IPS-NIHi11 (cell line): ENCODE measurements around the gene TP53I3.
"Not testable (repeated sequence)": the region's sequence is repeated elsewhere in the genome, so short reads cannot be mapped to it uniquely, and the experiment has no call there.

ENCODE experiments used
- DNase-seq: peaks from one replicate; pipeline ENCODE4 v3.0.0; 2012; ENCODE audit warnings: mixed read lengths, low spot score

TP53I3 gene

DNA sequence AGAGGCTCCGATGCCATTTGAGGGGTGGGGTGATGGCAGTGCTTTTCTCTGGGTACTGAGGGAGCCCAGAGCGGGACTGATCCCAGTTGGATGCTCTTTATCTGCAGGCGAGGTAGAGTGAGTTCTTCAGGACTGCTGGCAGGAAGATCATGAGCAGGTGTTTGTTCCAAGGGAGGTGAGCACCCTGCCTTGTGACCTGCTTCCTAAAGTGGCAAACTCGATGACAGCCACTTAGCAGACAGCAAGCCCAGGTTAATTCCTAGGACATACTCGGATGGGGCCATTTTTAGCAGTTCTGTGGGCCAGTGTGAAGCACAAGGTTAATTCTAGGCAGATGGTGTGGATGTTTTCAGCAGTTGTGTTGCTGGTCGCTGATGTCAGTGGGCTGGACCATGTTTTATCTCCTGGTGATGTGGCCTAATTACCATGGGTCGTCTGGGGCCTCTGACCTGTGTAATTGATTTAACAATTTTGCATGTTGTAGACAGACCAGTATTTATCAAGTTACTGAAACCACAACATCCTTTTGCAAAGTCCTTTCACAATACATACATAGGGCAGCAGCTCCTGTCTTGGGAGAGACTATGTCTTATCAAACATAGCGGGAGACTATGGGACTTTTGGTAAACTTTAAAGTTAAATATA lies 30.1 kb downstream of the TP53I3 start:
- no peak for DNase-seq

DNA sequence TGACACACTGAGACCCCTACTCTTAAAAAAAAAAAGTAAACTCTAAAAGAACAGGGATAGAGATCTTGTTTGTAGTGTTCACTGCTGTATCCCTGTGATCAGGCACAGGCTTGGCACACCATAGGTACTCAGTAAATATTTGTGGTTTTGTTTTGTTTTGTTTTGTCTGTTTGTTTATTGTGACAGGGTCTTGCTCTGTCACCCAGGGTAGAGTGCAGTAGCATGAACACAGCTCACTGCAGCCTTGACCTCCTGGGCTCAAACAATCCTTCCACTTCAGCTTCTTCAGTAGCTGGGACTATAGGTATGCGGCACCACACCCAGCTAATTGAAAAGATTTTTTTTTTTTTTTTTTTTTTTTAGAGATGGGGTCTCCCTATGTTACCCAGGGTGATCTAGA lies 31.7 kb downstream of the TP53I3 start:
- no peak for DNase-seq

DNA sequence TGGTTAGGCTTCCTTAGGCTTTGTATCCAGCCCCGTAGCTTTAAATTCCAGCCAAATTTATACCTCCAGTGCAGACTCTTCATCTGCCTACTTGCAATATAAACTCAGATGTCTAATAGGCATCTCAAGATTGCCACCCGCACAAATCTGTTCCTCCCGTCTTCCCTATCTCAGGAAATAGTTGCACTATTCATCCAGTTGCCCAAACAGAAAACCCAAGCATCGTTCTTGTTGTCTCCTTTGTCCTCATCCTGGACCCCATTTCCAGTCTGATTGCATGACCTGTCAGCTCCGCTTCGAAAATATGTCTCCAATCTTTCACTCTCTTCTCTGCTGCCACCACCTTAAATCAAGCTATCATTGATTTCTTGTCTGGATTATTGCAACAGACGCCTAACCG lies 32.8 kb downstream of the TP53I3 start:
- DNase-seq = no peak

- DNase-seq = peak; percentile 39
These were observed 34.3 kb downstream of the TP53I3 start for GRCh38 chr2:24050041-24050979.

- DNase-seq = peak; percentile 85
These were observed 35.1 kb downstream of the TP53I3 start, which contains the start of gene FKBP1B for GRCh38 chr2:24049485-24050021. FKBP1B (plus strand) TSS chr2:24049741; CDS start chr2:24049850, 109 bp downstream.

GRCh38 chr2:24048769-24049484 lies 35.7 kb downstream of the TP53I3 start:
- DNase-seq = no peak

- no peak for DNase-seq
These were observed 37.0 kb downstream of the TP53I3 start for GRCh38 chr2:24047703-24048033.

DNA sequence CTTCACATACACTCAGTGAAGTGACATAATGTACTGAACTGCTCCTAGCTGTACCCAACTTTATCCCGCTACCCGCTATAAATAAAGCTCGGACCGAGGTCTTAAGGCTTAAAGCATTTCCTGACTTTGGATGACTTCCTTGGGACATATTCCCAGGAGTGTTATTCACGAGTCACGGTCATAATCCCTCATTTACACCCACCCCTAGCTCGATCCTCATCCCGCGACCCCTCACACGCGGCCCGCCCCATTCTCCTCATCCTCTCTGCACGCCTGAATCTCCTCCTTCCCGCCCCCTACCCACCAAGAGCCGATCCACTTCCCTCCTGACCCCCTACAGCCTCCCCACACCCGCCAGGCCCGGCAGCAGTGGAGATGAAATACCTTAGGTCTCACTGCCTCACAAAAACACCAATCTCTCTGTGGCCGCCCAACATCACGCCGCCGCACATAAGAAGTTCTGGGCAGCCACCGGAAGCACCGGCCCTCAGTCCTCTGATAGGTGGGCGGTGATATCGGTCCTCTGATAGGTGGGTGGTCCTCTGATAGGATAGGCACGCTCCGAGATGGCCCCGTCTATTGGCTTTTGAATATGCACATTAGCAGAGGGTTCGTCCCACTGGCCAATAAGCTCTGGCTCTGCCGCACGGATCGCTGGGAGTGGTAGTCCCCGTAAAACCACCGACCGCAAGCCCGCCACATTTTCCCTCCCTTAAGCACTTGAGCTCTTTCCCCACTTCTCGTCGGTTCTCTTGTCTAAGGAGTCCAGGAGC lies 37.5 kb downstream of the TP53I3 start, which contains the start of gene WDCP:
Gene WDCP (minus strand): TSS at position 462 of the 773 bp plus-strand sequence. CDS start 7,897 bp downstream, outside the sequence.
- peak; percentile 91 for DNase-seq

DNA sequence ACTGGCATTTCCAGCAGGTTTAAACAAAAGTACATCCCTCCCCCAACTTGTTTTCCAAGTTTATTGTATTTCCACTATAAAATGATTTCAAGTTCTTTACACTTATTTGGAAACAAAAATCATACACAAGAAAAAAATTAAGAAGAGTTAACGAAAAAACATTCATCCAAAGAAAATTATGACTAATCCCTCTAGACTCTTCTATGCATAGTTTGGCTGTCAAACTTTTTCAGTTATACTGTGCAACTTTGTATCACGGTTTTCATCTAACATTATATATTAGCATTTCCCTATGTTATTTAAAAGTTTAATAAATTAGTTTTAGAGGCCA lies 38.1 kb downstream of the TP53I3 start:
- DNase-seq = no peak

DNA sequence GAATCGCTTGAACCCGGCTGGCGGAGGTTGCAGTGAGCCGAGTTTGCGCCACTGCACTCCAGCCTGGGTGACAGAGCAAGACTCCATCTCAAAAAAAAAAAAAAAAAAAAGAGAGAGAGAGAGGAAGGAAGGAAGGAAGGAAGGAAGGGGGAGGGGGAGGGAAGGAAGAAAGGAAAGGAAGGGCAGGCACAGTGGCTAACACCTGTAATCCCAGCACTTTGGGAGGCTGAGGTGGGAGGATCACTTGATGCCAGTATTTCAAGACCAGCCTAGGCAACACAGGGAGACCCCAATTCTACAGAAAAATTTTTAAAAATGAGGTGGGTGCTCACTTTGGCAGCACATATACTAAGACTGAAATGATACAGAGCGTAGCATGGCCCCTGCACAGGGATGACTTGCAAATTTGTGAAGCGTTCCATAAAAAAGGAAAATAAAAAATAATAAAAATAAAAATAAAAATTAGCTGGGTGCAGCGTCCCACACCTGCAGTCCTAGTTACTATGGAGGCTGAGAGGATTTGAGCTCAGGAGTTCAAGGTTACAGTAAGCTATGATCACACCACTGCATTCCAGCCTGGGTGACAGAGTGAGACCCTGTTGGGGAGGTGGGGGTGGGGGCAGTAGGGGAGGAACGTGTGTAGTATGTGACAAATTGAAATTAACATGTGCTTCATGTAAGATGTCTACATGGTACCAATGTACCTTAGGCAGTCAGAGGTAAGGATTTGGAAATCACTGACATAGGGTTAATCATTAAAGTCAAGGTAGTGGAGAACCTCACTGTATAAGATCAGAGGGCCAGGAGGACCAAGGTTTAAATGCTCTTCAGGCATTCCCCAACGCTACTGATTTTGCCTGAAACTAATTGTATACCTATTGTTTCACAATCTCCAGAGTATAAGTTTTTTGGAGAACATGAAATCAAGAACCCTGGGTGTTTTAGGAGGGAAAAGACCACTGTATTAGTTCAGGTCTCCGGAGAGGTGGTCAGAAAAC lies 38.8 kb downstream of the TP53I3 start:
- no peak for DNase-seq

- DNase-seq = not testable (repeated sequence)
These were observed 41.5 kb downstream of the TP53I3 start for GRCh38 chr2:24043133-24043532.

- DNase-seq = no peak
These were observed 44.1 kb downstream of the TP53I3 start for GRCh38 chr2:24040511-24040910.

DNA sequence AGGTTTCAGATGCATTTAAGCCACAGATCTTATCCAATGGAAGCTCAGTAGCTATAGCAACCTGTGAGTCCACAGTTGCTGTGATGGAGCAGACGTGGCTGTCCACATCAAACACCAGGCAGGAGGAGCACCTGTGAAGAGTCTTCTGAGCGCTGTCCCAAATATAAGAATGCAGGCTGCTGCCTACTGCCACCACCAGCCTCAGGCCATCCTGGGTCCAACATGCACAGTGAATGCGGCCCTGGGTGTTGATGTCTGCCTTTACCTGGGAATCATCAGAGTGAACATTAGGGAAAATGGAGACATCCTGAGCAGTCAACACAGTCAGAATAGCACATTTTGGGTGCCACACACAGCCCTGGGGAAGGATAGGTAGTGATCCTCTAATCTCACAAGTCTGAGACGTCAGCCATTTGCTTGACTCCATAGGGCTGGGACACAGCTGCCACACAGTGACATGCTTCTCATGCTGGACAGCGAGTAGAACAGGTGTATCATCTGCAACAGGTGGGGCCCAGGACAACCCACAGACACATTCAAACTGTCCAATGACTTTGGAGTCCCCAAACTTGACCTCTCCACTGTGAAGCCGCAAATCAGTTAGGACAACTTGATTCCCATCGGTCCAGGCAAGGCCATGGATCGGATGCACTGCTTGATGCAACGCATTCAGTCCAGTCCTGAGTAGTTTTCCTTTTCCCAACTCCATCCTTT lies 45.7 kb downstream of the TP53I3 start:
- no peak for DNase-seq
